Breast epithelium (tissue), 3 donors: Measurements from ENCODE around the gene SPIRE2.

Experiments used
- CTCF ChIP-seq, 3 donors: fragments of 450-650 bp; IDR thresholded peaks; one replicate each; pipeline ENCODE4 v1.5.1; 2016 to 2017; ENCODE audit warnings: antibody characterized with exemption in 3 of 3, mild to moderate bottlenecking in 3 of 3, moderate library complexity in 3 of 3
- POLR2A ChIP-seq: fragments of 450-650 bp; IDR thresholded peaks from one replicate; pipeline ENCODE4 v1.6.1; 2016; ENCODE audit warnings: antibody characterized with exemption, mild to moderate bottlenecking, moderate library complexity

- TF ChIP-seq CTCF (IDR thresholded peaks at IDR 0.05) (no peak), POLR2A (no peak)
Measured at GRCh38 chr16:89867918-89868317, 39.6 kb downstream of the SPIRE2 start.
